ENCODE data around the gene GNA12.

- TF ChIP-seq CTCF (IDR thresholded peaks at IDR 0.05) (peak in 3 of 4 experiments; percentile 52 to 64 (median 60)), POLR2A (IDR thresholded peaks at IDR 0.05) (no peak), POLR2AphosphoS5 (IDR thresholded peaks at IDR 0.05) (no peak)
Measured at GRCh38 chr7:2886900-2887299, 42.8 kb upstream of the GNA12 start.

All from gastroesophageal sphincter (tissue), 3 donors.